HEK293T (cell line): ENCODE data around the gene INPP4B.

Experiments
- CTCF ChIA-PET: fragments of 350-600 bp; formaldehyde crosslinking; extraction: SDS; loops from one replicate; lab custom pipeline; 2021; ENCODE audit warnings: antibody characterized with exemption, inconsistent platforms; lab: Yijun Ruan, JAX
- POLR2A ChIA-PET: fragments of 350-600 bp; formaldehyde crosslinking; extraction: SDS; loops from one replicate; lab custom pipeline; 2020; ENCODE audit warnings: antibody characterized with exemption, inconsistent platforms; lab: Yijun Ruan, JAX
- DNase-seq: peaks from one replicate; pipeline ENCODE4 v3.0.0; 2012; ENCODE audit warnings: mixed read lengths; ENCODE audit errors: extremely low spot score
- ARNT ChIP-seq: fragments of 450-650 bp; IDR thresholded peaks from 2 replicates; pipeline ENCODE4 v1.6.1; 2017; ENCODE audit warnings: mild to moderate bottlenecking
- BHLHE40 ChIP-seq: fragments of 450-650 bp; IDR thresholded peaks from 2 replicates; pipeline ENCODE4 v1.6.1; 2016; ENCODE audit warnings: mild to moderate bottlenecking, moderate library complexity, borderline replicate concordance
- CTBP1 ChIP-seq: fragments of 450-650 bp; IDR thresholded peaks from 2 replicates; pipeline ENCODE4 v1.6.1; 2016; ENCODE audit warnings: borderline replicate concordance
- ELF4 ChIP-seq: fragments of 450-650 bp; IDR thresholded peaks from 2 replicates; pipeline ENCODE4 v1.6.1; 2017; ENCODE audit warnings: antibody characterized with exemption
- FOXA1 ChIP-seq: fragments of 450-650 bp; IDR thresholded peaks from 2 replicates; pipeline ENCODE4 v1.6.1; 2016; ENCODE audit warnings: mild to moderate bottlenecking
- FOXK2 ChIP-seq: fragments of 450-650 bp; IDR thresholded peaks from 2 replicates; pipeline ENCODE4 v1.6.1; 2016; ENCODE audit warnings: mild to moderate bottlenecking
- FOXM1 ChIP-seq: fragments of 450-650 bp; IDR thresholded peaks from 2 replicates; pipeline ENCODE4 v1.6.1; 2017; ENCODE audit warnings: mild to moderate bottlenecking, borderline replicate concordance
- HDGF ChIP-seq: fragments of 450-650 bp; IDR thresholded peaks from 2 replicates; pipeline ENCODE4 v1.6.1; 2017; ENCODE audit warnings: antibody characterized with exemption, borderline replicate concordance
- L3MBTL2 ChIP-seq: fragments of 450-650 bp; conservative IDR thresholded peaks from 2 replicates; pipeline ENCODE4 v1.6.1; 2016; ENCODE audit warnings: mild to moderate bottlenecking
- LEF1 ChIP-seq: fragments of 450-650 bp; IDR thresholded peaks from 2 replicates; pipeline ENCODE4 v1.6.1; 2017; ENCODE audit warnings: mild to moderate bottlenecking, borderline replicate concordance
- NFRKB ChIP-seq: fragments of 450-650 bp; IDR thresholded peaks from 2 replicates; pipeline ENCODE4 v1.6.1; 2016; ENCODE audit warnings: mild to moderate bottlenecking, moderate library complexity
- SP1 ChIP-seq: fragments of 450-650 bp; IDR thresholded peaks from 2 replicates; pipeline ENCODE4 v1.6.1; 2017
- SUZ12 ChIP-seq: fragments of 450-650 bp; IDR thresholded peaks from 2 replicates; pipeline ENCODE4 v1.6.1; 2016; ENCODE audit warnings: mild to moderate bottlenecking
- TARDBP ChIP-seq: fragments of 450-650 bp; IDR thresholded peaks from 2 replicates; pipeline ENCODE4 v1.6.1; 2016
- ZNF384 ChIP-seq: fragments of 450-650 bp; IDR thresholded peaks from 2 replicates; pipeline ENCODE4 v1.6.1; 2016
- TF ChIP-seq, protein P1 (sequence below): fragments of 450-650 bp; IDR thresholded peaks from 2 replicates; pipeline ENCODE4 v1.6.1; 2016

The INPP4B gene

GRCh38 chr4:141999446-142000143 lies 846.5 kb downstream of the INPP4B start:
- CTCF ChIA-PET = no interaction called here
- TF ChIP-seq TARDBP (no peak), ELF4 (no peak), ARNT (no peak), CTBP1 (no peak), LEF1 (no peak), BHLHE40 (no peak), L3MBTL2 (no peak), ZNF384 (no peak), FOXK2 (no peak), FOXA1 (no peak)
- TF ChIP-seq, protein P1, sequence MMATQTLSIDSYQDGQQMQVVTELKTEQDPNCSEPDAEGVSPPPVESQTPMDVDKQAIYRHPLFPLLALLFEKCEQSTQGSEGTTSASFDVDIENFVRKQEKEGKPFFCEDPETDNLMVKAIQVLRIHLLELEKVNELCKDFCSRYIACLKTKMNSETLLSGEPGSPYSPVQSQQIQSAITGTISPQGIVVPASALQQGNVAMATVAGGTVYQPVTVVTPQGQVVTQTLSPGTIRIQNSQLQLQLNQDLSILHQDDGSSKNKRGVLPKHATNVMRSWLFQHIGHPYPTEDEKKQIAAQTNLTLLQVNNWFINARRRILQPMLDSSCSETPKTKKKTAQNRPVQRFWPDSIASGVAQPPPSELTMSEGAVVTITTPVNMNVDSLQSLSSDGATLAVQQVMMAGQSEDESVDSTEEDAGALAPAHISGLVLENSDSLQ = no peak
- POLR2A ChIA-PET = no interaction called here
- no peak for DNase-seq

DNA sequence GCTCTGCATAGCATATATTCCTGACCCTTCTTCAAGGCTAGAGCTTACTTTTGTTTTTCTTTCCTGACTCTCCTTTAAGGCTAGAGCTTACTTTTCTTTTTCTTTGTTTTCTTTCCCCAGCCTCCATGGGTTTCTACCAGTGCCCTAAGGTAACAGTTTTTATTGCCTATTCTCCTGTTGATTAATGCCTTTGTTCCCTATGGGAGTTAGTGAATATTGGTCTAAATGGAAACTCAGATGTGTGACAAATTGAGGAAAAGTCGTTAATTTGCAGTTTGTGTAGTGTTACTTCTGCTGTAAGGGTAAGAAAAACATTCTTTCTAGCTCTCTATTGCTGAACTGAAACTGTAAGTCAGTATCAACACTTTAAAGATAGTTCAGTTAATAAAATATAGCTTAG lies 851.0 kb downstream of the INPP4B start:
- POLR2A ChIA-PET = no interaction called here
- DNase-seq = no peak
- CTCF ChIA-PET = no interaction called here
- TF ChIP-seq NFRKB (no peak), LEF1 (no peak), SP1 (no peak), L3MBTL2 (no peak), FOXA1 (no peak), ZNF384 (no peak), CTBP1 (no peak), ARNT (no peak), FOXK2 (no peak), SUZ12 (no peak), BHLHE40 (no peak), HDGF (no peak), FOXM1 (no peak), ELF4 (no peak), TARDBP (no peak)
- TF ChIP-seq, protein P1 = no peak

DNA sequence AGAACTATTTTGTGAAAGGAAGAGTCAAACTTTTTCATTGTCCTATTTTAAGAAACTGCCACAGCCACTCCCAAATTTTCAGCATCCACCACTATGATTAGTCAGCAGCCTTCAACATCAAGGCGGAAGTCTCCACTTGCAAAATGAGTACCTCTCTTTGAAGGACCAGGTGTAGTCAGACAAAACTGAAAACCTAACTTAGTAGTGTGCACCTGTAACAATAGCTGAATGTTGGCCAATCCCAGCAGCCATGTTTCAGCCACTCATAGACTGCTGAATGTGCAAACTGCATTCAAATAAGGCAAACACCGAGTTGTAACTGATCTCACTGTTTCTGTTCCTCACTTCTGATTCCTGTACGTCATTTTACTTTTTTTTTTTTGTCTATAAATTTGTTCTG lies 868.7 kb downstream of the INPP4B start:
- TF ChIP-seq FOXM1 = no peak
- TF ChIP-seq ELF4 = no peak
- no peak for TF ChIP-seq TARDBP
- ChIA-PET POLR2A (no interaction called here), CTCF (interaction anchor here (0.6 kb wide), 1 partner anchor 14 kb away, joined by 5 read pairs; no protein-coding TSS in a partner anchor)
- no peak for DNase-seq
